ENCODE results near the gene ZNF573.
"Not testable (repeated sequence)": the region's sequence is repeated elsewhere in the genome, so short reads cannot be mapped to it uniquely, and the experiment has no call there.

Gene ZNF573

DNA sequence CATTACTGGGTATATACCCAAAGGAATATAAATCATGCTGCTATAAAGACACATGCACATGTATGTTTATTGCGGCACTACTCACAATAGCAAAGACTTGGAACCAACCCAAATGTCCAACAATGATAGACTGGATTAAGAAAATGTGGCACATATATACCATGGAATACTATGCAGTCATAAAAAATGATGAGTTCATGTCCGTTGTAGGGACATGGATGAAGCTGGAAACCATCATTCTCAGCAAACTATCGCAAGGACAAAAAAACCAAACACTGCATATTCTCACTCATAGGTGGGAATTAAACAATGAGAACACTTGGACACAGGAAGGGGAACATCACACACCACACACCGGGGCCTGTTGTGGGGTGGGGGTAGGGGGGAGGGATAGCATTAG, 21.7 kb downstream of the ZNF573 start:
- not testable (repeated sequence) for H3K27ac ChIP-seq (ENCODE audit: low read depth, low read length); H3K9ac ChIP-seq (ENCODE audit: low read depth, low read length); H3K4me3 ChIP-seq (ENCODE audit: low read length); H3K27me3 ChIP-seq (ENCODE audit: insufficient read depth, low read length); H3K9me3 ChIP-seq (ENCODE audit: insufficient read depth, low read depth, low read length); H3K4me1 ChIP-seq (ENCODE audit: insufficient read depth, low read length)
- no CpG with 5 or more reads among the region's 4 CpGs for WGBS
- peaks cover 15% of the 10 kb centered on the region for H3K36me3 ChIP-seq (ENCODE audit: insufficient read depth, low read length)

DNA sequence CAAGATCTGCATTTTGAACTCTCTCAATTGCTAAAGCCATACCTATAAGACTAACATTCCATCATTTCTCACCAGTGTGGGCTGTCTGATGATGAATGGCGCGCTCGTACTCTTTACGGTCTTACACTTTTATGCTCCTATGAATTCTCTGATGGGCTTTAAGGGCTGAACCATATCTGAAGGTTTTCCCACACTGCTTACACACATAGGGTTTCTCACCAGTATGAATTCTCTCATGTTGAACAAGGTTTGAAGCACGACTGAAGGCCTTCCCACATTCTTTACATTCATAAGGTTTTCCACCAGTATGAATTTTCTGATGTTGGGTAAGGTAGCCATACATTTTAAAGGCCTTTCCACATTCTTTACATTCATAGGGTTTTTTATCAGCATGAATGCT, 41.0 kb downstream of the ZNF573 start:
- Histone ChIP-seq H3K9ac (ENCODE audit: low read depth, low read length) (no peak overlapping the region), H3K27me3 (ENCODE audit: insufficient read depth, low read length) (no peaks in the 10 kb centered on the region), H3K9me3 (ENCODE audit: insufficient read depth, low read depth, low read length) (peaks cover 27% of the 10 kb centered on the region), H3K27ac (ENCODE audit: low read depth, low read length) (no peak overlapping the region), H3K4me3 (ENCODE audit: low read length) (no peak overlapping the region), H3K4me1 (ENCODE audit: insufficient read depth, low read length) (no peaks in the 10 kb centered on the region), H3K36me3 (ENCODE audit: insufficient read depth, low read length) (peaks cover 31% of the 10 kb centered on the region)
- 78% methylated on average over 5 of the region's 5 CpGs for WGBS

DNA sequence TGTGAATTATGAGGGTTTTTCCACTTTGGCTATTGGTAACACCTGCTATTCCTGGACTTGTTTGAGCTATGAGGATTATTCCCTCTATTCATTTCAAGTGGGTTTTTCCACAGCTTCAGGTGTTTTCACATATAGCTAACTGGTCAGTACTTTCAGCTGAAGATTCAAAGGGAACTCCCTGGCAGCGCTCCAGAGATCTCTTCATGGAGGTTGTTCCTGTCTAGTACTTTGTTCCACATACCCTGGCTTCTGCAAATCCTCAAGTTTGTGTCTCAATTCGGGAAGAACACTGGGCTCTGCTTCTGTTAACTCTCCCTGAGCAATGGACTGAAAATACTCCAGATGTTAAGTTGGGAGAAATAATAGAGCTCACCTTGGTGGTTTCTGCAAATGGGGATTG, 54.2 kb downstream of the ZNF573 start:
- H3K9me3 ChIP-seq (ENCODE audit: insufficient read depth, low read depth, low read length) = no peaks in the 10 kb centered on the region
- no peaks in the 10 kb centered on the region for H3K4me1 ChIP-seq (ENCODE audit: insufficient read depth, low read length)
- no peak overlapping the region for H3K27ac ChIP-seq (ENCODE audit: low read depth, low read length)
- no peak overlapping the region for H3K9ac ChIP-seq (ENCODE audit: low read depth, low read length)
- no peaks in the 10 kb centered on the region for H3K27me3 ChIP-seq (ENCODE audit: insufficient read depth, low read length)
- no peaks in the 10 kb centered on the region for H3K36me3 ChIP-seq (ENCODE audit: insufficient read depth, low read length)
- no peak overlapping the region for H3K4me3 ChIP-seq (ENCODE audit: low read length)
- WGBS = 96% methylated on average over 2 of the region's 2 CpGs

DNA sequence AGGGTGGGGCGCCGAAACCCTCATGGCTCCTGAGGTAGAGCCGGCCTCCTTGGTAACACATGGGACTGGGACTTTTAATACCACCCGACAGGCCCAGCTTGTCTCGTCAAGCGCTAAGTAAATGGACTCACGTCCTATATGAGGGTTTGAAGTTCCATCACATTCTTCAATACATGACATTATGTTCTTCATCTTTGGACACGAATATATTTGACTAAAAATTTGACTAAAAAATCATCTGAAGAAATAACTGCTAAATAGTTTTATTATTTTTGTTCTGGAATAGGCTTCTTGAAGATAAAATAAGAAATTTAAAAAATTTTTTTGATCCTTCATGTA, 59.5 kb downstream of the ZNF573 start:
- H3K27me3 ChIP-seq (ENCODE audit: insufficient read depth, low read length) = no peaks in the 10 kb centered on the region
- peaks cover 21% of the 10 kb centered on the region for H3K4me1 ChIP-seq (ENCODE audit: insufficient read depth, low read length)
- no peak overlapping the region for H3K27ac ChIP-seq (ENCODE audit: low read depth, low read length)
- peaks cover 3% of the 10 kb centered on the region; the same call in 1 of the 2 replicates for H3K36me3 ChIP-seq (ENCODE audit: insufficient read depth, low read length)
- H3K9me3 ChIP-seq (ENCODE audit: insufficient read depth, low read depth, low read length) = no peaks in the 10 kb centered on the region
- no peak overlapping the region for H3K9ac ChIP-seq (ENCODE audit: low read depth, low read length)
- 21% methylated on average over 7 of the region's 8 CpGs for WGBS
- peak overlapping the region; percentile 84 for H3K4me3 ChIP-seq (ENCODE audit: low read length)

DNA sequence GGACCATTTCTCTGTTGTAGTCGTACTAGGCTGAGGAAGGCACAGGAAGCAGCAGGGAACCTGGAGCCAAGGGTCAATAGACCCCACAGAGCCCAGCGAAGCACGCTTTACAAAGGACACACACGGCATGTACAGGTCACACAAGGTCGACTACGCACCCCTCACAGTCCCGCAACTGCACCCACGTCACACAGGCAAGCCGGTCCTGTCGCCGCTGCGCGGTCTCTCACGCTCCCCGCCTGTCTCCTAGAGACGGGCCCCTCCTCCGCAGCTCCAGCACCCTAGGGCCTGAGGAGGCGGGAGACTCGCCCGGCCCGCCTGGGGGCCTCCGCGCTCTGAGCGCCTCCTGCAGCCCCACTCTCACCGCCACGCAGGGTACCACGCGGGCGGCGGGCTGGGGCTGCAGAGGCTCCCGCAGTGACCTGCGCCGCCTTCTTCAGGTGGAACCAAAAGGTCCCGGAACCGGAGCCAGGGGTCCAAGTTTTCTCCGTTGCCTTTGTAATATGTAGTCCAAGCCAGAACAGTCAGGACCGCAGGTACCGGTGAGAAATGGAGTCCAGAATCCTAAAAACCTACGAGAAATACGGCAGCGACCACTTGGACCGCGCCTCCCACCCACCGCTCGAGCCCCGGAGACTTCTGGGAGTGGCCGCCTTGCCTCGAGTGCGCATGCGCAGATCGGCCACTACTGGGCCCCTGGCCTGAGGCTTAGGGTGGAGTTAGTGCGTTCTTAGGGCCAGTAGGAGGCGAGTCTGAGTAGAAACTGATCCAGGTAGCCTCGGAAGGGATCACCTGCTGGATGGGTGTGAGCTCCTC, 60.1 kb downstream of the ZNF573 start, which contains the start of gene ZNF607:
Gene ZNF607, minus strand, starts transcription at position 651 of the 816 bp plus-strand sequence. CDS start 8,143 bp downstream, outside the sequence.
- Histone ChIP-seq H3K36me3 (ENCODE audit: insufficient read depth, low read length) (peaks cover 8% of the 10 kb centered on the region), H3K27me3 (ENCODE audit: insufficient read depth, low read length) (no peaks in the 10 kb centered on the region), H3K4me3 (ENCODE audit: low read length) (peak within 1 kb of the TSS; percentile 84), H3K9ac (ENCODE audit: low read depth, low read length) (peak within 1 kb of the TSS; percentile 73), H3K4me1 (ENCODE audit: insufficient read depth, low read length) (peaks cover 21% of the 10 kb centered on the region), H3K9me3 (ENCODE audit: insufficient read depth, low read depth, low read length) (no peaks in the 10 kb centered on the region), H3K27ac (ENCODE audit: low read depth, low read length) (peak within 1 kb of the TSS; percentile 29)
- under 1% methylated on average over 54 of the region's 54 CpGs for WGBS

DNA sequence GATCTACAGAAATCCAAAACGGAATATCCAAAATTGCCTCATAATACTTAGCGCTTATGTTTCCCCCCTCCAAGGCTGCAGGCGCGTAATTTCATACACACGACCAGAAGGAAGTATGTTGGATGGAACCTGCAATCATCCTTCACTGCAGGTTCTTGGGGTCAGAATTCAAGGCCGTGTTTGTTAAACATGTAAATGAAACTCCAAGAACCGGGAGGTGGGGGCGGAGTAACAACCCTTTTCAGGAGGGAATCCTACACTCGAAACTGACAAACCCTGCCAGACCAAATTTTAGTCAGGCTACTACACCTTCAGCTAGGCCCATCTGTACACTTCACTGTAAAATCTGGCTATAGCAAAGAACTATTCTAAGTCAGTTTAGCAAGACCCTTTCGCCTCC, 61.1 kb downstream of the ZNF573 start:
- peaks cover 10% of the 10 kb centered on the region for H3K36me3 ChIP-seq (ENCODE audit: insufficient read depth, low read length)
- no peak overlapping the region for H3K27ac ChIP-seq (ENCODE audit: low read depth, low read length)
- H3K27me3 ChIP-seq (ENCODE audit: insufficient read depth, low read length) = no peaks in the 10 kb centered on the region
- no peaks in the 10 kb centered on the region for H3K9me3 ChIP-seq (ENCODE audit: insufficient read depth, low read depth, low read length)
- H3K9ac ChIP-seq (ENCODE audit: low read depth, low read length) = peak overlapping the region; percentile 73; the same call in 1 of the 2 replicates
- WGBS = 35% methylated on average over 10 of the region's 10 CpGs
- H3K4me3 ChIP-seq (ENCODE audit: low read length) = peak overlapping the region; percentile 84
- peaks cover 21% of the 10 kb centered on the region for H3K4me1 ChIP-seq (ENCODE audit: insufficient read depth, low read length)

DNA sequence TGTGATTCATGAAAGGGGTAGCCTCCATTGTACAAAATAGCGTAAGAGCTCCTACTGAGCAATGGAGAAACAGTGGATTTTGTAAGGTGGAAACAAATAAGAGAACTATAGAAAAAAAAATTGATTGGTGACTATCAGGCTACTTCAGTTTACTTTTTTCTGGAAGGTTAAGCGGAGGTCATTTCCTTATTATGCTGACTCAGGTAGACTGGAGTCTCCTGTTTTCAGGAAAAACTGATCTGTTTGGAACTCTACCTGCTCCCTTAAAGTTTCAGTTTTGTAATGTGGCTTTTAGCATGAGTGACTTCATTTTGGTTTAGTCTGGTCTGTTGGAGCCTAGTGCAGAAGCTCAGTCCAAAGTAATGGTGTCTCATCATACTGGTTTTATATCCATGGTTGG, 63.2 kb downstream of the ZNF573 start:
- Histone ChIP-seq H3K36me3 (ENCODE audit: insufficient read depth, low read length) (peaks cover 25% of the 10 kb centered on the region), H3K9me3 (ENCODE audit: insufficient read depth, low read depth, low read length) (no peaks in the 10 kb centered on the region), H3K4me1 (ENCODE audit: insufficient read depth, low read length) (peaks cover 21% of the 10 kb centered on the region), H3K27me3 (ENCODE audit: insufficient read depth, low read length) (no peaks in the 10 kb centered on the region), H3K4me3 (ENCODE audit: low read length) (0 out of 2 replicates have a peak overlapping the region, but pooled peaks have one; percentile 6), H3K27ac (ENCODE audit: low read depth, low read length) (peak overlapping the region; percentile 68; the same call in 1 of the 2 replicates), H3K9ac (ENCODE audit: low read depth, low read length) (no peak overlapping the region)
- 76% methylated on average over 2 of the region's 2 CpGs for WGBS

DNA sequence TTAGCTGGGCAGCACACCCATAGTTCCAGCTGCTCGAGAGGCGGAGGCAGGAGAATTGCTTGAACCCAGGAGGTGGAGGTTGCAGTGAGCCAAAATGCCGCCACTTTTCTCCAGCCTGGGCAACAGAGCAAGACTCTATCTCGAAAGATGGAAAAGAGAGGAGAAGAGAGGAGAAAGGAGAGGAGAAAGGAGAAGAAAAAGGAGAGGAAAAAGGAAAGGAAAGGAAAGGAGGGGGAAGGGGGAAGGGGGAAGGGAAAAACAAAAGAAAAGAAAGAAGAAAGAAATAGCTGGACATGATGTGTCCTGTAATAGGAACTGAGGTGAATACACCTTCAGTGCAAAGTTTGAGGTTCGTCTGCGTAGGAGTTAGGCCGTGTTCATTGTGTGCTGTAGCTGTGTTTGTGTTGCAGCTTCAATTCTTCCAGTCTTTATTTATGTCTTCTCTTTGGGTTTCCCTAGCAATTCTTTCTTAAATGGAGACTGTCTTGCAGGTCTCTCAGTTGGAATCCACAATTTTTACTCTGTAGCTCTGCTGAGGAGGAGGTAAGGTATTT, 73.3 kb downstream of the ZNF573 start:
- Histone ChIP-seq H3K27me3 (ENCODE audit: insufficient read depth, low read length) (no peaks in the 10 kb centered on the region), H3K9ac (ENCODE audit: low read depth, low read length) (no peak overlapping the region), H3K4me1 (ENCODE audit: insufficient read depth, low read length) (no peaks in the 10 kb centered on the region), H3K4me3 (ENCODE audit: low read length) (no peak overlapping the region), H3K27ac (ENCODE audit: low read depth, low read length) (no peak overlapping the region), H3K9me3 (ENCODE audit: insufficient read depth, low read depth, low read length) (no peaks in the 10 kb centered on the region), H3K36me3 (ENCODE audit: insufficient read depth, low read length) (peaks cover 60% of the 10 kb centered on the region)
- WGBS = 95% methylated on average over 7 of the region's 7 CpGs

DNA sequence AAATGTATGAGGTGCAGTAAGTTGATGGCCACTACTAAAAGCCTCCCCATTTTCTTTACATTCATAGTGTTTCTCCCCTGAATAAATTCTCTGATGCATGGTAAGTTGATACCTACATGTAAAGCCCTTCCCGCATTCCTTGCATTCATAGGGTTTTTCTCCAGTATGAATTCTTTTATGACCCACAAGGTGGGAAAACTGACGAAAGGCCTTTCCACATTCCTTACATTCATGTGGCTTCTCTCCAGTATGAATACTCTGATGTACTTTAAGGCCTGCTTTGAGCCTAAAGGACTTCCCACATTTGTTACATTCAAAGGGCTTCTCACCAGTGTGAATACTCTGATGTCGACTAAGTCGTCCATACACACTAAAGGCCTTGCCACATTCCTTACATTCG, 80.3 kb downstream of the ZNF573 start:
- Histone ChIP-seq H3K27me3 (ENCODE audit: insufficient read depth, low read length) (peaks cover 16% of the 10 kb centered on the region), H3K4me3 (ENCODE audit: low read length) (no peak overlapping the region), H3K36me3 (ENCODE audit: insufficient read depth, low read length) (peaks cover 61% of the 10 kb centered on the region), H3K9me3 (ENCODE audit: insufficient read depth, low read depth, low read length) (peaks cover 14% of the 10 kb centered on the region; the same call in 1 of the 2 replicates), H3K27ac (ENCODE audit: low read depth, low read length) (peak overlapping the region; percentile 7; the same call in 1 of the 2 replicates), H3K4me1 (ENCODE audit: insufficient read depth, low read length) (peaks cover 7% of the 10 kb centered on the region; the same call in 1 of the 2 replicates), H3K9ac (ENCODE audit: low read depth, low read length) (no peak overlapping the region)
- WGBS = 94% methylated on average over 5 of the region's 5 CpGs

DNA sequence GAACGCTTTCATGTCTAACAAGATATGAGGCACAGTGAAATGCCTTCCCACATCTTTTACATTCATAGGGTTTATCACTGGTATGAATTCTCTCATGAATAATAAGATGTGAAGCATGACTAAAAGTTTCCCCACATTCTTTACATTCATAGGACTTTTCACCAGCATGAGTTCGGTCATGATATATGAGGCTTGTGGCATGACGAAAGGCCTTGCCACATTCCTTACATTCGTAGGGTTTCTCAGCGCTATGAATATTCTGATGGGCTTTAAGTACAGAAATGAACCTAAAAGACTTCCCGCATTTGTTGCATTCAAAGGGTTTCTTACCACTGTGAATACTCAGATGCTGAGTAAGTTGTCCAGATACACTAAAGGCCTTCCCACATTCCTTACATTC, 81.2 kb downstream of the ZNF573 start:
- H3K4me1 ChIP-seq (ENCODE audit: insufficient read depth, low read length) = peaks cover 7% of the 10 kb centered on the region; the same call in 1 of the 2 replicates
- H3K9ac ChIP-seq (ENCODE audit: low read depth, low read length) = no peak overlapping the region
- no peak overlapping the region for H3K4me3 ChIP-seq (ENCODE audit: low read length)
- 94% methylated on average over 6 of the region's 6 CpGs for WGBS
- H3K36me3 ChIP-seq (ENCODE audit: insufficient read depth, low read length) = peaks cover 55% of the 10 kb centered on the region
- H3K27me3 ChIP-seq (ENCODE audit: insufficient read depth, low read length) = peaks cover 24% of the 10 kb centered on the region
- no peak overlapping the region for H3K27ac ChIP-seq (ENCODE audit: low read depth, low read length)
- peaks cover 14% of the 10 kb centered on the region; the same call in 1 of the 2 replicates for H3K9me3 ChIP-seq (ENCODE audit: insufficient read depth, low read depth, low read length)

DNA sequence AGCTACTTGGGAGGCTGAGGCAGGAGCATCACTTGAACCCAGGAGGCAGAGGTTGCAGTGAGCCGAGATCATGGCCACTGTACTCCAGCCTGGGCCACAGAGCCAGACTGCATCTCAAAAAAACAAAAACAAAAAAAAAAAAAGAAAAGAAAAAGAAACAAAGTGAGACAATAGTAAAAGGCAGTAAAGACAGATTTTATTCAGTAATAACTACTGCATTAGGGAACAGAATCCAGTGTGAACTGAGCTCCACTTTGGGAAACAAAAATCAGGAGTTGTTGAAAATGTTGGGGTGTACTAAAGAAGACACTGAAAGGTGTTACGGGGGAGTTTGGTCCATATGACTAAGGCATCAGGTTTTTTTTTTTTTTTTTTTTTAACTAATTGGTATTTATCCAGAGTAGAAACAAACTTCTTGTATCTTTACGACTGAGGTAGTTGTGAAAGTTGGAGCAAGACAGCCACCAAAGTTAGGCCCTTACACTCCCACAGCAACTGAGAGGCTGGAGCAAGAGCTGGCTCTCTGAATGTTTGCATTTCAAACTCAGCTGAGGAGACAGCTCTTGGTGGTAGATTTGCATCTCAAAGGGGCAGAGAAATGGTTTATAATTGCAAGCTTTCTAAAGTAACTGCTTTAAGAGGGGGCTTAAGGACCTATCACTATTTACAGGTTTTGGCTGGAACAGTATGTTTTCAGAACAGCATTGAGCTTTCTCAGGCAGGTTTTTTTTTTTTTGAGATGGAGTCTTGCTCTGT, 84.1 kb downstream of the ZNF573 start:
- Histone ChIP-seq H3K9ac (ENCODE audit: low read depth, low read length) (no peak overlapping the region), H3K27me3 (ENCODE audit: insufficient read depth, low read length) (peaks cover 39% of the 10 kb centered on the region), H3K4me1 (ENCODE audit: insufficient read depth, low read length) (peaks cover 7% of the 10 kb centered on the region), H3K27ac (ENCODE audit: low read depth, low read length) (no peak overlapping the region), H3K36me3 (ENCODE audit: insufficient read depth, low read length) (peaks cover 38% of the 10 kb centered on the region), H3K4me3 (ENCODE audit: low read length) (no peak overlapping the region), H3K9me3 (ENCODE audit: insufficient read depth, low read depth, low read length) (peaks cover 14% of the 10 kb centered on the region; the same call in 1 of the 2 replicates)
- WGBS = 62% methylated on average over 3 of the region's 3 CpGs

Data from HUES64 (cell line).